ENCODE results near the gene ZSWIM1. TPM values are rescaled to one million over a fixed set of nuclear protein-coding genes. Genes with fewer than 3 reads are reported as not detected.
A peak's percentile ranks its signal among the peaks of the same experiment; 100 is the strongest.

ZSWIM1 gene
- total and polyA plus RNA-seq, 2 of the 13 experiments (the other 11 are each of a cell fraction or from before 2014, with no cell fraction given) = 9.5 to 11.7 TPM

DNA sequence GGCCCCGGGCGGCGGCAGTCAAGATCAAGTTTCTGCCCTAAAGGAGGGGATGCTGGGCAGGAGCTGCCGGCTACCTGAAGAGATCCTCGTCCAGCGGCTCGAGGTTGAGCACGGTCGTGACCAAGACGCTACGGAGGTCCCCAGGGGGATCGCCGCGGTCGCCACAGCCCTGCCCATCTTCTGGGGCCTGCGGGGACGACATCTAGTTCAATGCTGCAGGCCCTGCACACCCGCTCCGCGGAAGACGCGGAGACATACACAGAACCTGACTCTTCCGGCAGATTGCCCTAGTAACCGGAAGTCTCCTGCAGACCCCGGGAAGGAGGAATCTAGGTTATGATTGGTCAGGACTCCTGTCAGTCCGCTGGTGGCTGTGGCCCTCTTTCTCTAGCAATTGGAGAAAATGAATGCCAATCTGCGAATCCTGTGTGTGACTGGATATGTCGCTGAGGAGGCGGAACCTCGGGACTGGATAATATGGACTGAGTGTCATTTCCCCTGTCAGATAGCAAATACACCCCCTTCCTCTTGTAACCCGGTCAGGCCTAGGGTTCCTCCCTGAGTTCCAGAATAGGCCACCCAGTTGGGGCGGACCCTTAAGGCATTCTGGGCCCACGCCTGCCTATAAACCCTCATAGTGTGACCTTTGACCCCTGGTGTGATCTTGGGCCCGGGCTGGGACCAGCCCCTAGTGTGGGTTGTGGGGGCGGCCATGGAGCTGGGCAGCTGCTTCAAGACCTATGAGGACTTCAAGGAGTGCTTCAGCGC lies 23.7 kb upstream of the ZSWIM1 start, which contains the start of the genes ACOT8 and ZSWIM3 (continued):
- TF ChIP-seq, protein P1, sequence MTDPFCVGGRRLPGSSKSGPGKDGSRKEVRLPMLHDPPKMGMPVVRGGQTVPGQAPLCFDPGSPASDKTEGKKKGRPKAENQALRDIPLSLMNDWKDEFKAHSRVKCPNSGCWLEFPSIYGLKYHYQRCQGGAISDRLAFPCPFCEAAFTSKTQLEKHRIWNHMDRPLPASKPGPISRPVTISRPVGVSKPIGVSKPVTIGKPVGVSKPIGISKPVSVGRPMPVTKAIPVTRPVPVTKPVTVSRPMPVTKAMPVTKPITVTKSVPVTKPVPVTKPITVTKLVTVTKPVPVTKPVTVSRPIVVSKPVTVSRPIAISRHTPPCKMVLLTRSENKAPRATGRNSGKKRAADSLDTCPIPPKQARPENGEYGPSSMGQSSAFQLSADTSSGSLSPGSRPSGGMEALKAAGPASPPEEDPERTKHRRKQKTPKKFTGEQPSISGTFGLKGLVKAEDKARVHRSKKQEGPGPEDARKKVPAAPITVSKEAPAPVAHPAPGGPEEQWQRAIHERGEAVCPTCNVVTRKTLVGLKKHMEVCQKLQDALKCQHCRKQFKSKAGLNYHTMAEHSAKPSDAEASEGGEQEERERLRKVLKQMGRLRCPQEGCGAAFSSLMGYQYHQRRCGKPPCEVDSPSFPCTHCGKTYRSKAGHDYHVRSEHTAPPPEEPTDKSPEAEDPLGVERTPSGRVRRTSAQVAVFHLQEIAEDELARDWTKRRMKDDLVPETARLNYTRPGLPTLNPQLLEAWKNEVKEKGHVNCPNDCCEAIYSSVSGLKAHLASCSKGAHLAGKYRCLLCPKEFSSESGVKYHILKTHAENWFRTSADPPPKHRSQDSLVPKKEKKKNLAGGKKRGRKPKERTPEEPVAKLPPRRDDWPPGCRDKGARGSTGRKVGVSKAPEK (CRISPR knock-in tag; IDR thresholded peaks at IDR 0.05; ENCODE audit: borderline replicate concordance) = no peak
- TF ChIP-seq ISX (CRISPR knock-in tag; conservative IDR thresholded peaks at IDR 0.05) (no peak), SIX4 (CRISPR knock-in tag; IDR thresholded peaks at IDR 0.05) (peak; percentile 72), XRCC5 (optimal IDR thresholded peaks at IDR 0.05; ENCODE audit: low read length) (peak; percentile 91), ETV5 (CRISPR knock-in tag; IDR thresholded peaks at IDR 0.05; ENCODE audit: borderline replicate concordance) (peak; percentile 94), ZNF292 (CRISPR knock-in tag; IDR thresholded peaks at IDR 0.05; ENCODE audit: borderline replicate concordance, low read depth) (no peak; the same call in 1 of the 2 replicates)
- TF ChIP-seq, protein P2, sequence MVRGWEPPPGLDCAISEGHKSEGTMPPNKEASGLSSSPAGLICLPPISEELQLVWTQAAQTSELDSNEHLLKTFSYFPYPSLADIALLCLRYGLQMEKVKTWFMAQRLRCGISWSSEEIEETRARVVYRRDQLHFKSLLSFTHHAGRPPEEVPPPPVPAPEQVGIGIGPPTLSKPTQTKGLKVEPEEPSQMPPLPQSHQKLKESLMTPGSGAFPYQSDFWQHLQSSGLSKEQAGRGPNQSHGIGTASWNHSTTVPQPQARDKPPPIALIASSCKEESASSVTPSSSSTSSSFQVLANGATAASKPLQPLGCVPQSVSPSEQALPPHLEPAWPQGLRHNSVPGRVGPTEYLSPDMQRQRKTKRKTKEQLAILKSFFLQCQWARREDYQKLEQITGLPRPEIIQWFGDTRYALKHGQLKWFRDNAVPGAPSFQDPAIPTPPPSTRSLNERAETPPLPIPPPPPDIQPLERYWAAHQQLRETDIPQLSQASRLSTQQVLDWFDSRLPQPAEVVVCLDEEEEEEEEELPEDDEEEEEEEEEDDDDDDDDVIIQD (CRISPR knock-in tag; IDR thresholded peaks at IDR 0.05; ENCODE audit: low read depth) = no peak; the same call in 1 of the 2 replicates
- TF ChIP-seq, protein P3, sequence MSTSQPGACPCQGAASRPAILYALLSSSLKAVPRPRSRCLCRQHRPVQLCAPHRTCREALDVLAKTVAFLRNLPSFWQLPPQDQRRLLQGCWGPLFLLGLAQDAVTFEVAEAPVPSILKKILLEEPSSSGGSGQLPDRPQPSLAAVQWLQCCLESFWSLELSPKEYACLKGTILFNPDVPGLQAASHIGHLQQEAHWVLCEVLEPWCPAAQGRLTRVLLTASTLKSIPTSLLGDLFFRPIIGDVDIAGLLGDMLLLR (CRISPR knock-in tag; IDR thresholded peaks at IDR 0.05) = peak; percentile 22; the same call in 1 of the 2 replicates
- TF ChIP-seq, protein P4, sequence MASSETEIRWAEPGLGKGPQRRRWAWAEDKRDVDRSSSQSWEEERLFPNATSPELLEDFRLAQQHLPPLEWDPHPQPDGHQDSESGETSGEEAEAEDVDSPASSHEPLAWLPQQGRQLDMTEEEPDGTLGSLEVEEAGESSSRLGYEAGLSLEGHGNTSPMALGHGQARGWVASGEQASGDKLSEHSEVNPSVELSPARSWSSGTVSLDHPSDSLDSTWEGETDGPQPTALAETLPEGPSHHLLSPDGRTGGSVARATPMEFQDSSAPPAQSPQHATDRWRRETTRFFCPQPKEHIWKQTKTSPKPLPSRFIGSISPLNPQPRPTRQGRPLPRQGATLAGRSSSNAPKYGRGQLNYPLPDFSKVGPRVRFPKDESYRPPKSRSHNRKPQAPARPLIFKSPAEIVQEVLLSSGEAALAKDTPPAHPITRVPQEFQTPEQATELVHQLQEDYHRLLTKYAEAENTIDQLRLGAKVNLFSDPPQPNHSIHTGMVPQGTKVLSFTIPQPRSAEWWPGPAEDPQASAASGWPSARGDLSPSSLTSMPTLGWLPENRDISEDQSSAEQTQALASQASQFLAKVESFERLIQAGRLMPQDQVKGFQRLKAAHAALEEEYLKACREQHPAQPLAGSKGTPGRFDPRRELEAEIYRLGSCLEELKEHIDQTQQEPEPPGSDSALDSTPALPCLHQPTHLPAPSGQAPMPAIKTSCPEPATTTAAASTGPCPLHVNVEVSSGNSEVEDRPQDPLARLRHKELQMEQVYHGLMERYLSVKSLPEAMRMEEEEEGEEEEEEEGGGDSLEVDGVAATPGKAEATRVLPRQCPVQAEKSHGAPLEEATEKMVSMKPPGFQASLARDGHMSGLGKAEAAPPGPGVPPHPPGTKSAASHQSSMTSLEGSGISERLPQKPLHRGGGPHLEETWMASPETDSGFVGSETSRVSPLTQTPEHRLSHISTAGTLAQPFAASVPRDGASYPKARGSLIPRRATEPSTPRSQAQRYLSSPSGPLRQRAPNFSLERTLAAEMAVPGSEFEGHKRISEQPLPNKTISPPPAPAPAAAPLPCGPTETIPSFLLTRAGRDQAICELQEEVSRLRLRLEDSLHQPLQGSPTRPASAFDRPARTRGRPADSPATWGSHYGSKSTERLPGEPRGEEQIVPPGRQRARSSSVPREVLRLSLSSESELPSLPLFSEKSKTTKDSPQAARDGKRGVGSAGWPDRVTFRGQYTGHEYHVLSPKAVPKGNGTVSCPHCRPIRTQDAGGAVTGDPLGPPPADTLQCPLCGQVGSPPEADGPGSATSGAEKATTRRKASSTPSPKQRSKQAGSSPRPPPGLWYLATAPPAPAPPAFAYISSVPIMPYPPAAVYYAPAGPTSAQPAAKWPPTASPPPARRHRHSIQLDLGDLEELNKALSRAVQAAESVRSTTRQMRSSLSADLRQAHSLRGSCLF (CRISPR knock-in tag; IDR thresholded peaks at IDR 0.05; ENCODE audit: borderline replicate concordance) = 0 out of 2 replicates have a peak, but pooled peaks have one; percentile 76
- TF ChIP-seq, protein P5, sequence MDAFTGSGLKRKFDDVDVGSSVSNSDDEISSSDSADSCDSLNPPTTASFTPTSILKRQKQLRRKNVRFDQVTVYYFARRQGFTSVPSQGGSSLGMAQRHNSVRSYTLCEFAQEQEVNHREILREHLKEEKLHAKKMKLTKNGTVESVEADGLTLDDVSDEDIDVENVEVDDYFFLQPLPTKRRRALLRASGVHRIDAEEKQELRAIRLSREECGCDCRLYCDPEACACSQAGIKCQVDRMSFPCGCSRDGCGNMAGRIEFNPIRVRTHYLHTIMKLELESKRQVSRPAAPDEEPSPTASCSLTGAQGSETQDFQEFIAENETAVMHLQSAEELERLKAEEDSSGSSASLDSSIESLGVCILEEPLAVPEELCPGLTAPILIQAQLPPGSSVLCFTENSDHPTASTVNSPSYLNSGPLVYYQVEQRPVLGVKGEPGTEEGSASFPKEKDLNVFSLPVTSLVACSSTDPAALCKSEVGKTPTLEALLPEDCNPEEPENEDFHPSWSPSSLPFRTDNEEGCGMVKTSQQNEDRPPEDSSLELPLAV (CRISPR knock-in tag; conservative IDR thresholded peaks at IDR 0.05; ENCODE audit: low read depth) = no peak
- TF ChIP-seq, protein P6, sequence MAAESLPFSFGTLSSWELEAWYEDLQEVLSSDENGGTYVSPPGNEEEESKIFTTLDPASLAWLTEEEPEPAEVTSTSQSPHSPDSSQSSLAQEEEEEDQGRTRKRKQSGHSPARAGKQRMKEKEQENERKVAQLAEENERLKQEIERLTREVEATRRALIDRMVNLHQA (CRISPR knock-in tag; IDR thresholded peaks at IDR 0.05) = no peak
- TF ChIP-seq, protein P7, sequence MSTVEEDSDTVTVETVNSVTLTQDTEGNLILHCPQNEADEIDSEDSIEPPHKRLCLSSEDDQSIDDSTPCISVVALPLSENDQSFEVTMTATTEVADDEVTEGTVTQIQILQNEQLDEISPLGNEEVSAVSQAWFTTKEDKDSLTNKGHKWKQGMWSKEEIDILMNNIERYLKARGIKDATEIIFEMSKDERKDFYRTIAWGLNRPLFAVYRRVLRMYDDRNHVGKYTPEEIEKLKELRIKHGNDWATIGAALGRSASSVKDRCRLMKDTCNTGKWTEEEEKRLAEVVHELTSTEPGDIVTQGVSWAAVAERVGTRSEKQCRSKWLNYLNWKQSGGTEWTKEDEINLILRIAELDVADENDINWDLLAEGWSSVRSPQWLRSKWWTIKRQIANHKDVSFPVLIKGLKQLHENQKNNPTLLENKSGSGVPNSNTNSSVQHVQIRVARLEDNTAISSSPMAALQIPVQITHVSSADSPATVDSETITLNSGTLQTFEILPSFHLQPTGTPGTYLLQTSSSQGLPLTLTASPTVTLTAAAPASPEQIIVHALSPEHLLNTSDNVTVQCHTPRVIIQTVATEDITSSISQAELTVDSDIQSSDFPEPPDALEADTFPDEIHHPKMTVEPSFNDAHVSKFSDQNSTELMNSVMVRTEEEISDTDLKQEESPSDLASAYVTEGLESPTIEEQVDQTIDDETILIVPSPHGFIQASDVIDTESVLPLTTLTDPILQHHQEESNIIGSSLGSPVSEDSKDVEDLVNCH (CRISPR knock-in tag; IDR thresholded peaks at IDR 0.05) = no peak
